Tibial artery (tissue), 4 donors: ENCODE measurements around the gene FOXJ3.
"Not testable (repeated sequence)": the region's sequence is repeated elsewhere in the genome, so short reads cannot be mapped to it uniquely, and the experiment has no call there.

Experiments
- DNase-seq, 2 donors: peaks; one replicate each; pipeline ENCODE4 v3.0.0-alpha.2; 2019
- H3K27ac ChIP-seq, 2 donors: fragments of 200-600 bp; sonication (generic) in 1 of 2; 1 replicate in 1 of 2; 2 replicates in 1 of 2; pipeline ENCODE4 v1.5.1; 2018 to 2019; ENCODE audit warnings: mild to moderate bottlenecking in 1 of 2
- H3K27me3 ChIP-seq, 2 donors: fragments of 200-600 bp; sonication (generic) in 1 of 2; one replicate each; pipeline versions ENCODE4 v1.5.1 to v1.6.0; 2016 to 2019
- H3K36me3 ChIP-seq, 3 donors: fragments of 200-600 bp; sonication (generic) in 2 of 3; one replicate each; pipeline ENCODE4 v1.5.1; 2016 to 2019; ENCODE audit warnings: mild to moderate bottlenecking in 2 of 3
- H3K4me1 ChIP-seq, 4 donors: fragments of 200-600 bp; sonication (generic) in 2 of 4; 1 replicate in 3 of 4; 2 replicates in 1 of 4; pipeline ENCODE4 v1.5.1; 2016 to 2019
- H3K4me3 ChIP-seq, 2 donors: fragments of 200-600 bp; sonication (generic) in 1 of 2; 1 replicate in 1 of 2; 2 replicates in 1 of 2; pipeline ENCODE4 v1.5.1; 2018 to 2019; ENCODE audit warnings: mild to moderate bottlenecking in 2 of 2
- H3K9me3 ChIP-seq, 3 donors: fragments of 200-600 bp; sonication (generic) in 1 of 3; one replicate each; pipeline ENCODE4 v1.5.1; 2016 to 2019
- CTCF ChIP-seq, 2 experiments: fragments of 200-600 bp in 1 of 2; fragments of 450-650 bp in 1 of 2; IDR thresholded peaks; one replicate each; pipeline ENCODE4 v1.5.1; 2017 to 2019; ENCODE audit warnings: antibody characterized with exemption in 2 of 2, mild to moderate bottlenecking in 1 of 2, moderate library complexity in 1 of 2
- intact Hi-C: fragments of 100-400 bp; cut with DNase I; formaldehyde crosslinking; loops from one replicate; pipeline ENCODE4 v1.15.0; 2023; ENCODE audit warnings: low total_unique reads

Gene FOXJ3

DNA sequence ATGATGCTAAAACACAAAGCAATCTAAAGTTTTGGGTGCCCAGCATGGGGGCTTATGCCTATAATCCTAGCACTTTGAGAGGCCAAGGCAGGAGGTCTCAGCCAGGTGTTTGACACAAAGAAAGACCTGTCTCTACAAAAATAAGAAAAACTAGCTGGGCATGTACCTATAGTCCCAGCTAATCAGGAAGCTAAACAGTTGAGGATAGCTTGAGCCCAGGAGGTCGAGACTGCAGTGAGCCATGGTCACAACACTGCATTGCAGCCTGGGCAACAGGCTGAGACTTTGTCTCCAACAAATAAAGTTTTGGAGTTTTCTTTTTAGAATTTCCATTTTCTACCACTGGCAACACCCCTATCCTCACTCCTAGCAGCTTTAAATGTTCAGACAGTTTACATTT lies 115.4 kb downstream of the FOXJ3 start:
- Histone ChIP-seq H3K27me3 (no peaks in the 10 kb centered on the region), H3K9me3 (no peaks in the 10 kb centered on the region), H3K4me1 (peaks cover 0 to 3% (median 2%) of the 10 kb centered on the region in 4 donors), H3K36me3 (no peaks in the 10 kb centered on the region), H3K4me3 (no peak overlapping the region), H3K27ac (no peak overlapping the region)
- intact Hi-C loops, result no loop called here
- TF ChIP-seq CTCF (IDR thresholded peaks at IDR 0.05), result no peak
- DNase-seq, result no peak

DNA sequence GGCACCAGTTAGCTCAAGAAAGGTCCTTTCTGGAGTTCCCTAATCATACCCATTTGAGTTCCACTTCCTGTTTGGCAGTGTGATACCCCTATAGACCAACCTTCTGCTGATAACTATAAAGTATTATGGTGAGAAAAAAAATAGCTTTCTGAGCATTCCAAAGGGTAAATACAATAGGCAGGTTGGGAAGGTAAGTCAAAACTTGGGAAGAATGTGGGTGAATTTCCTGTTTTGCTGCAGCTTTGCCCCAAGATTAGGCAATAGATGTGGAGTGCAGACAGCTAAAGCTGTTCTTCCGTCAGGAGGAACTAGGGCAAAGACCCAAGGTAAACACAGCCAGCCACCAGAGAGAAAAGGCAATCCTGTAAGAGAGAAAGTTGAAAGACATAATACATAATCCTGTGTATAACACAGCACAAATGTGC lies 120.6 kb downstream of the FOXJ3 start:
- Histone ChIP-seq H3K4me1 (peaks cover 0 to 19% (median 13%) of the 10 kb centered on the region in 4 donors), H3K27ac (peak overlapping the region; percentile 10 to 34), H3K4me3 (no peak overlapping the region), H3K9me3 (no peaks in the 10 kb centered on the region), H3K36me3 (no peaks in the 10 kb centered on the region), H3K27me3 (no peaks in the 10 kb centered on the region)
- peak in 1 of 2 donors; percentile 65 for DNase-seq
- intact Hi-C loops, result no loop called here
- TF ChIP-seq CTCF (IDR thresholded peaks at IDR 0.05), result no peak

- Histone ChIP-seq H3K36me3 (no peaks in the 10 kb centered on the region), H3K4me1 (peaks cover 0 to 21% (median 13%) of the 10 kb centered on the region in 4 donors), H3K9me3 (no peaks in the 10 kb centered on the region), H3K27ac (no peak overlapping the region), H3K4me3 (no peak overlapping the region), H3K27me3 (no peaks in the 10 kb centered on the region)
- intact Hi-C loops, result no loop called here
- no peak for TF ChIP-seq CTCF (IDR thresholded peaks at IDR 0.05)
- DNase-seq, result no peak
These were observed 123.8 kb downstream of the FOXJ3 start for GRCh38 chr1:42211224-42211623.

DNA sequence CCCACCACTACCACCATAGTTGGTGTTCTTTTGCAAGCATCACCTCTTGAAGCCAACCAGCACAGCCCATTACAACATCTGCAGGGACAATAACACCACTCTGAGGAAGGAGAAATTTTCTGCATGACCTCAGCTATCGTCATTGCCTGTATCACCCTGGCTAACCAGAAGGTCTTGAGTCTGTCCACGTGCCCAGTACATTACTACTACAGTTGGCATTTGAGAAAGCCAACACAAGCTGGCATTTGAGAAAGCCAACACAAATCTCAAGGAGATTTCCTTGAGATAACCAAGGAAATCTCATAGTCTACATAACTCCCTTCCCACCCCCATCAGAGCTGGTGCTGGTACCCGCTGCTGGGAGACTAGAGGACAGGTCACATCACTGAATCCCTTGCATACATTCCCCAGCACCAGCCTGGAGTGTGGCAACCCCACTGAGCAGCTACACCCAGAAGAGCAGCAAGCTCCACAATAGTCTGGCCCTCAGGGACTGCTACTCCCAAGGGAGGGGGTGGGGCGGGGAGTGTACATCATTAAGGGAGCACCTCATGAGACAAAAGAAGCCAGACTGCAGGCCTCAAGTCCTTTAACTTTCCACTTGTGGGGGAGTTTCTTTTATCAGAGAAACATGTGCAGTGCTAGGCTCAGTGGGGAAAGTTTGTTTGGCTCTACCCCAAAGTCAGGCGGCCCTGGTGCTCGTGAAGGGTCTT lies 124.5 kb downstream of the FOXJ3 start:
- Histone ChIP-seq H3K4me1 (peaks cover 0 to 21% (median 13%) of the 10 kb centered on the region in 4 donors), H3K4me3 (no peak overlapping the region), H3K27ac (no peak overlapping the region), H3K9me3 (no peaks in the 10 kb centered on the region), H3K27me3 (no peaks in the 10 kb centered on the region), H3K36me3 (no peaks in the 10 kb centered on the region)
- TF ChIP-seq CTCF (IDR thresholded peaks at IDR 0.05), result no peak
- intact Hi-C loops, result no loop called here
- DNase-seq, result no peak

- Histone ChIP-seq H3K27ac (no peak overlapping the region), H3K4me1 (peaks cover 0 to 21% (median 10%) of the 10 kb centered on the region in 4 donors), H3K9me3 (no peaks in the 10 kb centered on the region), H3K36me3 (no peaks in the 10 kb centered on the region), H3K27me3 (no peaks in the 10 kb centered on the region), H3K4me3 (no peak overlapping the region)
- intact Hi-C loops, result no loop called here
- no peak for DNase-seq
- no peak for TF ChIP-seq CTCF (IDR thresholded peaks at IDR 0.05)
These were observed 125.3 kb downstream of the FOXJ3 start for GRCh38 chr1:42209526-42210251.

- H3K4me3 ChIP-seq, H3K36me3 ChIP-seq, H3K27me3 ChIP-seq, intact Hi-C loops, H3K27ac ChIP-seq, H3K9me3 ChIP-seq, DNase-seq: not testable (repeated sequence)
- H3K4me1 ChIP-seq, result peaks cover 0 to 16% (median 4%) of the 10 kb centered on the region in 4 donors
These were observed 128.1 kb downstream of the FOXJ3 start for GRCh38 chr1:42206930-42207329.
